GM12891 (cell line): ENCODE measurements around the gene TMEM87B.

Experiments used
- PAX5 ChIP-seq: IDR thresholded peaks from 2 replicates; pipeline ENCODE4 v1.6.1; 2011; ENCODE audit warnings: low read length, moderate library complexity, mild to moderate bottlenecking; ENCODE audit not compliant: insufficient read depth, severe bottlenecking
- POLR2A ChIP-seq: IDR thresholded peaks from 2 replicates; pipeline ENCODE4 v1.6.1; 2011; ENCODE audit warnings: low read depth, low read length, control low read depth
- POLR2AphosphoS5 ChIP-seq: IDR thresholded peaks from 2 replicates; pipeline ENCODE4 v1.6.1; 2011; ENCODE audit warnings: low read depth, low read length, control low read depth

DNA sequence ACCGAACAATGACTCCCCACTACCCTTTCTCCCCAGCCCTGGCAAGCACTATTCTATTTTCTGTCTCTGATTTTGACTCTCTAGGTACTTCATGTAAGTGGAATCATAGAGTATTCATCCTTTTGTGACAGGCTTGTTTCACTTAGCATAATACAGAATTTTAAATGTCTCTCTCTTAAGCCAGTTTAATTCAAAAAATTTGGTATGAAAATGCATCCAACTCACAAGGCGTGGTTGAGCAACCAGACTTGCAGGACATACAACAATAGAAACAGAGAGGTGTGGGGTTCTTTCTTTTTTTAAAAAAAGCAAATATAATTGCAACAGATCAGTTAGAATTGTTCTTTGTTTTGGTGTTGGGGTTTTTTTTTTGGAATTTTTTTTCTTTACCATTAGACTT is 47.6 kb upstream of the TMEM87B start:
- TF ChIP-seq POLR2A, result no peak
- no peak for TF ChIP-seq POLR2AphosphoS5
- TF ChIP-seq PAX5, result no peak
